HG03196 (cell line): ENCODE data around the gene PSME1.

Experiments
- ATAC-seq: cut with Tn5 transposase; IDR thresholded peaks from one replicate; pipeline ENCODE4 v1.9.1; 2021; ENCODE audit not compliant: unreplicated experiment

PSME1 gene

DNA sequence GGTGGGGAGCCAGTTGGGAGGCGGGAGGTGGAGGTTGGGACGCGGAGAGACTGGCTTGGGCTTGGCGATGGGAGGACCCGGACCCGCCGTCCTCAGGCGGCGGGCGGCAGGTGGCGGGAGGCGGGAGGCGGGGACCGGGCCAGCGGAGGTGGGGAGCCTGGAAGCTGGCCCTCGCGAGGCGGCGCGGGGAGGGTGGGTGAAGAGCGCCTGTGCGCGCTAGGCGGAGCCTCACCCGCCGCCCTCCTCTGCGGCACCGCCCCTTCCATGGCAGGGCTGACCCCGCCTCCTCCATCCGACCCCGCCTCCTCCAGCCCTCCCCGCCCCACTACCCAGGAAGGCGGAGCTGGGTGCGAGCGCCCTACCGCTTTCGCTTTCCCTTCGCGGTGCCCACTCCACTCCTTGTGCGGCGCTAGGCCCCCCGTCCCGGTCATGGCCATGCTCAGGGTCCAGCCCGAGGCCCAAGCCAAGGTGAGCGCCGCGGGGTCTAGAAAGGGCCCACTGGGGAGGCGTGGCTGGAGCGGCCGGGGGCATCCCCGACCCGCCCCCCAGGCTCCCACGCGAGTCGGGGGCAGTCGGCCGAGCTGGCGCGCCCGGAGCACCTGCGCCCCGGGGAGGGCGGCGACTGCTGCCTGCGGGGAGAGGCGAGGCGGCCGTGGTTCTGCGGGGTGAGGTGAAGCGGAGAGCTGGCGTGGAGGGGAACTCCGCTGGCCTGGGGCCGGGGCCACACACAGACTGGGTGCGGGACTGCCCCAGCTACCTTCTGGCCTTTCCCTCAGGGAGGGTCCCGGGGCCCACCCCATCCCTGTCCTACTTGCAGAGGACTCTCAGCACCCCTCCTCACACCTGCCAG, at the start of gene PSME1:
PSME1 (plus strand) TSS at position 361 of the 850 bp plus-strand sequence; CDS start at position 430, 69 bp downstream.
- ATAC-seq: peak; percentile 78

DNA sequence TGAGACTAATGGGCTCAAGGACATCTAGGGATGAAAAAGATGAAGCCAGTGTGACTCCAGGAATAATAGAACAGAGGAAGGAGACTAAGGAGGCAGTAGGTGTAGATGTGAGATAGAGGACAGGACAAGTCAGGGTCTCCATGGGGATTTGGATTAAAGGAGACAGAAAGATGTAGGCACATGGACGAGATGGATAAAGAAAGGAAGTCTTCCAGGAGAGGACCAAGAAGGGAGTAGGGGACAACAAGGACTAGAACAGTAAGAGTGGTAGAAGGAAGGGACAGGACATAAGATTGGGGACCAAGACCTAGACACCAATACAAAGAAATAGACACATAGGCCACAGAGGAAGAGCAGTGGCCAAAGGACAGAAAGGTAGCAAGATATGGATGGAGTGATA, 49.0 kb upstream of the PSME1 start:
- no peak for ATAC-seq

DNA sequence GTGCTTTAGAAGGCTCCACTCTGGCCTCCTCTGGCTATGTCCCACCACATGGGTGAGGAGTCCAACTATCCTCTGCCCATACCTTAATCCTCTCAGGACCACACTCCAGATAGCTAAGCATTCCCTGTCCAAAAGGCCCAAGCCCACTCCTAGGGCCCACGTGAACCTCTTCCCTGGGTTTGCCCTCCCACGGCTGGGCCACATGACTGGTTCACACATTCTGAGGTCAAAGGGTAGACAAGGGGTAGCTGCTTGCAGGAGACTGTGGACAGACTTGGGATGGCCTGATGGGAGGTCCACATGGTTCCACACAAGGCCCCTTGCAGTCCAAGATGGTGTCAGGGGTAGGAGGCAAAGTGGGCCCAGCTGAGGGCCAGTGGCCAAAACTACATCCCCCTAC, 47.9 kb upstream of the PSME1 start:
- ATAC-seq: no peak

DNA sequence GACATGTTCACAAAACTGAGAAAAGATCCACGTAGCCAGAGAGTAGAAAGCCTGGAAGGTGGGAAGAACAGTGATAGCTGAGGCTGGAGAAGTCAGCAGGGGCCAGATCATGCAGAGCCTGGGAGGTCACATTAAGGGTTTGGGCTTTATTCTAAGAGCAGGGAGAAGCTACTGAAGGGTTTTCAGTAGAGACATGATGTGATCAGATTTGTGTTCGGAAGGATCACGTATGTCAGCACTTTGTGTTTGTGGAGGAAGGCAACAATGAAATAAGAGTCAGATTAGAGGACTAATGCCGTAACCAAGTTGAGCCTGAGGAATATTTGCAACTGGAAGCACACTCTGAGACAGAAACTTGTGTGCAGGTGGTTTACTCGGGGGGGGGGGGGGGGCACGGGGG, 46.1 kb upstream of the PSME1 start:
- no peak for ATAC-seq

DNA sequence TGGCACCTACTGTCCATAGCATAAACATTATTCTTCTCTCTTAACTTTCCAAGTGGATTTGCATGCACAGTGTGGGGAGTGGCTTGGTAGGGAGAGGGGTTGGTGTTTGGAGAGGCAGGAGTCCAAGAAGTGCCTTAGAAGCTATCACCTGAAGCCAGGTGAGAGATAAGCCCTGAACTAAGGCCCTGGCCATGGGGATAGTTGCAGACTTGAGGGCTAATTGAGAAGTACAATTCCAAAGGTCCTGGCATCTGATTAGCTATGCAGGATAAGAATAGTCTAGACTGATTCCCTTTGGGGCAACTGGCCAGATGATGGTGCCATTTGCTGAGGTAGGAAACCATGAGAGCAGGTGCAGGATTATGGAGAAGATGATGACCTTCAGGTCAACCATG, 43.9 kb upstream of the PSME1 start:
- no peak for ATAC-seq

DNA sequence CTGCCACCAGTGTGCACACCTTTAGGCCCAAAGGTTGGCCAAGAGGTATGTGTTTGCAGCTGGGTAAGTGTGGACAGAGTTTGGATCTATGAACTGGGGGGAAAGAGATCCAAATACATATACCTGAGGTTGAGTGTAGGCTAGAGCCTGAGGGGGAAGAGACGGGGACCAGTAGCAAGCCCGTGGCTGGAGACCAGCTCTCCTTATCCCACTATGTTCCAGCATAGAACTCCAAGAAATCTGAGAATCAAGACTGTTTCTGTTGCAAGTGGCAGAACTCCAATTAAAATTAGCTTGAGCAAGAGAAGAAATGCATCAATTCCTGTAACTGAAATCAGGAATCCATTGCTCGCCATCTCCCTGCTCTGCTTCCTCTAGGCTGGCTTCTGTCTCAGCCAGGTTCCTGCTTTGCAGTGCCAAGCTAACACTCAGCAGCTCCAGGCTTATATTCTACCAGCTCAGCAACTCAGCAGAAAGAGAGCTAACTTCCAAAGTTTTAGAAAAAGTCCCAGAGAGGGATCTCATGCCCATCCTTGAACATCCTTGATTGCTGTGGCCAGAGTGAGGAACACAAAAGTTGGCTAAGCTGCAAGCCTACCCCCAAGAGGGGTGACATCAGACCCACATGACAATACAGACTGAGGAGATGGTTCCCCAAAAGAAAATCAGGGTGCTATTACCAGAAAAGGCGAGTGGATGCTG, 43.3 kb upstream of the PSME1 start:
- ATAC-seq: no peak

DNA sequence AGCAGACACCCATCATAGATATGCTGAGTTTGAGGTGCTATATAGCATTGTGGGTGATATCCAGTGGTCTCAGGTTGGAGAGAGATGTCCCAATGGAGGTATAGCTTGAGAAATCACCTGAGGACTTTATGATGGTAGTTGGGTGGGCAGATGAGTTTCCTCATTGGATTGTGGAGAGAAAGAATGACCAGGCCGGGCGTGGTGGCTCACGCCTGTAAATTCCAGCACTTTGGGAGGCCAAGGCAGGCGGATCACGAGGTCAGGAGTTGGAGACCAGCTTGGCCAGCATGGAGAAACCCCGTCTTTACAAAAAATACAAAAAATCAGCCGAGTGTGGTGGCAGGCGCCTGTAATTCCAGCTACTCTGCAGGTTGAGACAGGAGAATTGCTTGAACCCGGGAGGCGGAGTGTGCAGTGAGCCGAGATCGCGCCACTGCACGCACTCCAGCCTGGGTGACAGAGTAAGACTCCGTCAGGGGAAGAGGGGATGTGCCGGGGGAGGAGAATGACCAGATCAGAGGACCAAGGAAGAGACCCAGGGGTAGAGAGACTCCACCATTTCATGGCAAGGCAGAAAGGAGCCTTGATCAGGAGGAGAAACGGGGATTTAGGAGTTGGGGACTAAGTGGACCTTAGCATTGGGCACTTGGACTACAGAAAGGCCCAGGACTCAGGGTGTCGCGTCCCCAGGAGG, 42.6 kb upstream of the PSME1 start:
- no peak for ATAC-seq

DNA sequence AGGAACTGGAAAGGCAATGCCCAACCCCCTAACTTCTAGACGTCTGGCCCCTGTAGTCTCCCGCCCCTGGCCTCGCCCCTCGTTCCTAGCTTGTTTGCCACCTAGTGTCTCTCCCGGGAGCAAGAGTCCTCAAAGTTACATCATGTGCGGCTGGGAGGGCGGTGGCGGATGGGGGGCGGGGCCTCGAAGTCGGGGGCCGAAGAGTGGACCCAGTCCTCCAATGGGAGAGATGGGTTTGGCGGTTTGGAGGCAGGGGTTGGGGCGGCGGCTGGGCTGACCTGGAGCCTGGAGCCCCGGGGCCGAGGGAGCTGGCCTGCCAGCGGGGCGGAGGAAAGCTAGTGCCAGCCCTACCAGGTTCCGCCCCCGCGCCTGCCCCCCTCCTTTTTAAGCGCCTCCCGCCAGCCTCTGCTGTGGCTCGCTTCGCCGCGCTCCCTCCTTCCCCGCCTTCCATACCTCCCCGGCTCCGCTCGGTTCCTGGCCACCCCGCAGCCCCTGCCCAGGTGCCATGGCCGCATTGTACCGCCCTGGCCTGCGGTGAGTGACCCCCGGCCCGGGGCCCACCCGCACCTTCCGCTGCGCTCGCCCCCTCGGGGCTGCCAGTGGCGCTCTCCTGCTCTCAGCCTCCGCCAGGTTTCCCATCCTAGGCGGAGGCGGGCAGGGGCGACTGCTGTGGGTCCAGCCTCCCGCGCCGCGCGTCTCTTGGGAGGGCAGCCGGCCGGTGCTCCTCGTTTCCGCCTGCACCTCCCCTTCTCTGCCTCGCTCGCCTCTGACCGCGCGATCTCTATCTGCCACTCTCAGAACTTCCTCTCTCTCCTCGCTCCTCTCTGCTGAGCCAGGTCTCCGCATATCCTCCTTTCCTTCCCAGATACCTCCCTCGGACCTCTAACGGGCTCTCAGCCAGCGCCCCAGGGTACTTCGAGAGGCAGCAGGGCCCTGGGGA, 41.8 kb upstream of the PSME1 start, which contains the start of gene PCK2:
PCK2 (plus strand) TSS at position 411 of the 940 bp plus-strand sequence; CDS start at position 506, 95 bp downstream.
- ATAC-seq: peak; percentile 51

DNA sequence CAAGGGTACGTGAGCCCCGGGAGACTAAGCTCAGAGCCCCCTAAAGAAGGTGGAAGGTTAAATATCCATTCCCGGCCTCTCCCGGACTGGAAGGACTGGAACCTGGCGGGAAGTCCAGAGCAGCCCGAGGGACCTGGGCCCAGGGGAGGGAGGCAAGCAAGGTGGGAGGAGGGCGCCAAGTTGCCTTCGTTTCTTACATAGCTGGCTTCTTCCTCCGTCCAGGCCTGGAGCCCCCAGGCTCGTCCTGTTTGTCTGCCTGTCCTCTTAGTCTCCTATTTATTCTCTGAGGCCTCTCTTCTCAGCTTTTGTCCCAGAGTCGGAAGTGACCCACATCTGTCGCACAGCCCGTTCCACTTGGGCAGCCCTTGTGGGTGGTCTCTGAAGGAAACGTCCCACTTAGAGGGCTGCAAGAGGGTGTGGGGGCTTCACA, 41.1 kb upstream of the PSME1 start:
- no peak for ATAC-seq

DNA sequence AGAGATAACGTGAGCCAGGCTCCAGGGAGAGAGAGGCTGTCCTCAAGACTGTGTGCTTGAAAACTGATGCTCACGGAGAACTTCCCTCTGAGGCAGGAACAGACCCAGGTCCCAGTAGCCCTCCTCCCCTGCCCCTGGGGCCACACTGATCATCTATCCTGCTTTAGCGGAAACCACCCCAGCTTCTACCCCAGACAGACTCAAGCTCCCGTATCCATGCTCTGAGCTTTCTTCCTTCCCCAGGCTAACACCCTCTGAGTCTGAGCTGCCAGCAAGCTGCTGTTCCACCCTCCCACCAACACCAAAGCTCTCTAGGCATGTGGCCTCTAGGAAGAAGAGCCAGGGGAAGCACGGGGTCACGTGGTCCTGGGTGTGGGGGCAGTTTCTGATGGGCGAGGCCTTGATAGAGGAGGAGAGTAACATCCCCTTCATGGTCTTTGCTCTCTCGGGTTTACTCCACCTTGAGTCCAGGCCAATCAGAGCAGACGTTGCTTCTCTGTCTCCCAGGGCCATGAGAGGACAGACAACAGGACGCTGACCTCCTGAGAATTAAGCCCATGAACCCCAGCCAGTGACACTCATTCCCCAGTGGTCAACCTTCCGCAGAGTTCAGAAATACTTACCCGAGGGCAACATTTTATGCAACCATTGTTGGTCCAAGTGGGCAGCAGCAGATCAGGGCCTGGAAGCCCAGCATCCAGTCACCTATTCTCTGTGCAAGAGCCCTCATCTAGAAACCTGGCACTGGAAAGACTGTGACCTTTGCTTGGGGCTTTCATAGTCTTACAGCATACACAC, 40.5 kb upstream of the PSME1 start:
- peak; percentile 61 for ATAC-seq

DNA sequence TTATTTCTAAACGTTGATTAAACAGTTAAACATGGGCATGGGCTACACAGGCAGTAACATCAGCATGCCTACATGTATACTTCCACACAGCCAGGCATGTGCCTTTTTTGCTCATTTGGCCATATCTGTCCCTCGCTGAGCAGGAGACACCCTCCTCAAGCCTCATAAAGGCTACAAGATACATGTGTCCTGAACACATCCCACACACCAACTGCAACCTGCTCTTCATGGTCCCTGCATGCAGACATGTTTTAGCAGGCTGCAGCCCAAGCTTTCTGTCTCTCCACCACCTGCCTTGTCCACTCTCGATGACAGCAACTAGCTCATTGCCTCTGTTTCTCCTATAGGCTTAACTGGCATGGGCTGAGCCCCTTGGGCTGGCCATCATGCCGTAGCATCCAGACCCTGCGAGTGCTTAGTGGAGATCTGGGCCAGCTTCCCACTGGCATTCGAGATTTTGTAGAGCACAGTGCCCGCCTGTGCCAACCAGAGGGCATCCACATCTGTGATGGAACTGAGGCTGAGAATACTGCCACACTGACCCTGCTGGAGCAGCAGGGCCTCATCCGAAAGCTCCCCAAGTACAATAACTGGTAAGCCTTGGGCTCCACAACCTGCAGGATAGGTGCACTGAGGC, 39.3 kb upstream of the PSME1 start:
- ATAC-seq: no peak

DNA sequence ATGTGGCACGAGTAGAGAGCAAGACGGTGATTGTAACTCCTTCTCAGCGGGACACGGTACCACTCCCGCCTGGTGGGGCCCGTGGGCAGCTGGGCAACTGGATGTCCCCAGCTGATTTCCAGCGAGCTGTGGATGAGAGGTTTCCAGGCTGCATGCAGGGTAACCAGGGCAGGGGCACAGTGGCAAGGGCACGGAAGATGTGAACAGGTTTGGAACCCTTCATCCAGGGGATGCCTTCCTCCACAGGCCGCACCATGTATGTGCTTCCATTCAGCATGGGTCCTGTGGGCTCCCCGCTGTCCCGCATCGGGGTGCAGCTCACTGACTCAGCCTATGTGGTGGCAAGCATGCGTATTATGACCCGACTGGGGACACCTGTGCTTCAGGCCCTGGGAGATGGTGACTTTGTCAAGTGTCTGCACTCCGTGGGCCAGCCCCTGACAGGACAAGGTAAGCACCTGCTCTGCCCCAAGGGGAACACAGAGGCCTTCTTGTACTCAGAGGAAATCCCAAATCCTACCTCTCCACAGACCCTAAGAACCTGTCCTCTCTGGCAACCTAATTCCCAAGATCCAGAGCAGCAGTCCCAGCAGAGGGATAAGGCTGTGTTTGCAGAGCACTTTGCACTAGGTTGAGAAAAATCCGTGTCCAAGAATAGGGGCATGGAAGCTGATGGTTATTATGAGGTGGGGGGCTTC, 37.6 kb upstream of the PSME1 start:
- ATAC-seq: no peak

DNA sequence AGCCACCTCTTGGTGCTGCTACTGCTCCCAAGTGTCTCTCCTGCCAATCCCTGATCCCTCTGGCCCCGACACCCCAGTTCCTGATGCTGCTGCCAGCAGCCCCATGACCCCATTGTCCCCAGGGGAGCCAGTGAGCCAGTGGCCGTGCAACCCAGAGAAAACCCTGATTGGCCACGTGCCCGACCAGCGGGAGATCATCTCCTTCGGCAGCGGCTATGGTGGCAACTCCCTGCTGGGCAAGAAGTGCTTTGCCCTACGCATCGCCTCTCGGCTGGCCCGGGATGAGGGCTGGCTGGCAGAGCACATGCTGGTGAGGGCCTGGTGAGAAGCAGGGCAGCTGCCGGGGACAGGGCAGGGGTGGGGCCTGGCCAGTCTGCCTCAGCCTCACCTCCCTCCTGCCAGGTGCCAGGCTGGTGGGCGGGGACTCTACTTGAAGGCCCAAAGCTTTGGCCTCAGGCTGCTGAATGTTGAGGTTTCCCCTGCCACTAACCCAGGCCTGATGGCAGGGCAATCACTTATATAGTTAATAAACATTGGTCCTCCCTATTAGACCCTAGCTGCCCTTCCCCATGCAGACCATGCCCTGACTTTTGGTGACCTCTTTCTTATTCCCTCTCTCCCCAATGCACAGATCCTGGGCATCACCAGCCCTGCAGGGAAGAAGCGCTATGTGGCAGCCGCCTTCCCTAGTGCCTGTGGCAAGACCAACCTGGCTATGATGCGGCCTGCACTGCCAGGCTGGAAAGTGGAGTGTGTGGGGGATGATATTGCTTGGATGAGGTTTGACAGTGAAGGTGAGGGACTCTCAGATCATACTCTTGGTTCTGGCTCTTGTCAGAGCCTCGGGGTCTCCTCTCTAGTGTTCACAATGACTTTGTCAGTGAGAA, 36.8 kb upstream of the PSME1 start:
- ATAC-seq: no peak

DNA sequence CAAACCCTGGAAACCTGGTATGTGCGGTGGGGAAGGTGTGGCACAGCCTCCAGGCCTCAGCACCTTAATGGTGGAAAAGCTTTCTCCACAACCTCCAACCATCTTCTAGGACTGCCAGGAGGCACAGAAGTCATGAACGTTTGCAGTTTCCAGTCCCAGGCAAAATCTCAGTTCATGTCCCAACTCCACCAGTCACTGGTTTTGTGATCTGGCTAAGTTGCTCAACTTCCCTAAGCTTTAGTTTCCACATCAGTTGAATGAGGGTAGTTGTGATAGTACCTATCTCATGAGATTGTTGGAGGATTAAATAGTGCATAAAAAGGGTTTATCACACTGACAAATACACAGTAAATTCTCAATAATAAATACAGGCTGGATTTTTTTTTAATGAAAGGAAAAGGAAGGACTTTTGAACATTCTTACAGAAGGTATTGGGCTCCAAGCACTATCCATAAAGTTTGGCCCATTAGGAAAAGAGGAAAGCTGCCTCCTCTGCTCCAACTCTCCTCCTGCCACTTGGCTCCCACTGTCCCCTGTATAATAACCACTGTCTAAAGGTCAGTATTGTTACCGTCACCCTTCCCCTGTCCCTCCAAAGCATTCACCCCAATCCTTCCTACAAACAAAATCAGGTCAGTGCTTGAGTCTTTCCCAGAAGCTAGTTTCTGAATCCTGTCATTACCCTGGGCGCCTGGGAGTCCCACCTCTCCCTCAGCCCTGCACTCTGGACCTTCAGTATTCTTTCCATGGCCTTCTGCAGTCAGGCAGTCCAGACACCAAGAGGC, 35.6 kb upstream of the PSME1 start:
- no peak for ATAC-seq

DNA sequence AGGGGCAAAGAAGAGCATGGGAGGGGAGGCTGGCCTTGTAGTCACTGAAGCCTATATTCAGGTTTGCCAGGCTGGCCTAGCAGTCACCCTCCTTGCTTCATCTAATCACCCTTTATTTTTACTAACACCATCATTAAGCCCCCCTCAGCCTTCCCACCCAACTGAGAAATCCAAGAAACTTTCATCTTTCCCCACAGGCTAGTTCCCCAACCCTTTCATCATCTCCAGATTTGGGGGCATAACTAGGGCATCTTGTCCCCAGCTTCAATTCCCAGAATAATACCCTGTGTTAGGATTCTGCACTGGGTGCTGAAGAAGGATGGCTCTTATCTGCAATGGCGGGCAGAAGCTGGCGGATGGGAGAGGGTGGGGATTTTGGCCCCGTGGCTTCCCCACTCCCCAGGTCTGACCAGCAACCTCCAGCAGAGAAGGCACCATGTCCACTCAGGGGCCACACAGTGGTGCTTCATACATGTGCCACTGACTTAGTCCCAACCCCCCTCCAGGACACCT, 35.0 kb upstream of the PSME1 start:
- ATAC-seq: no peak

DNA sequence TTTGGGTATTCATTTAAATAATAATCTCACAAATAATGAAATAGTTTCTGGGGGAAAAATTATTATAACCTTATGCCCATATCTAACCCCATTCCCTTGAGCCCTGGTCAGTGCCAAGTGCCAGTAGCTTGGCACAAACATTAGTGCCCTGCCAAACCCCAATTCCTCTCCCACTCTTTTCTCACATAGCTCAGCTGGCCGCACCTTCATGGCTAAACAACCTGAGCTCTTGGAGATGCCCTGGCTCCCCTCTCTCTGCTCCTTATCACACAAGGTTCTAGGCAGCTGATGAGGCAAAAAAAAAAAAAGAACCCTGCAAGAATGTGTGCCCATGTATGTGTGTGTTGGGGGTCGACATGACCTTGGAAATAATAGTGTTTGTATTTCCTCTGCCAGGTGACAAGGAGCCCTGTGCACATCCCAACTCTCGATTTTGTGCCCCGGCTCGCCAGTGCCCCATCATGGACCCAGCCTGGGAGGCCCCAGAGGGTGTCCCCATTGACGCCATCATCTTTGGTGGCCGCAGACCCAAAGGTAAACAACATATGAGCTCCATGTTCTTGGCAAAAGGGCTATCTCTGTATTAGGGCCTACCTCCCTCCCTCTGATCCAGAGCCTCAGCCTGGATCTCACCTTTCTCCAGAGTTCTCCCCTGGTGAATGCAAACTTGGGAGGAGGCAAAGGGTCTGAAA, 33.5 kb upstream of the PSME1 start:
- no peak for ATAC-seq
